HK-2 (cell line): Measurements from ENCODE around the gene PRSS21.

ENCODE experiments used
- DNase-seq: peaks from one replicate; pipeline ENCODE4 v3.0.0-alpha.2; 2018; ENCODE audit not compliant: unreplicated experiment

Gene PRSS21

DNA sequence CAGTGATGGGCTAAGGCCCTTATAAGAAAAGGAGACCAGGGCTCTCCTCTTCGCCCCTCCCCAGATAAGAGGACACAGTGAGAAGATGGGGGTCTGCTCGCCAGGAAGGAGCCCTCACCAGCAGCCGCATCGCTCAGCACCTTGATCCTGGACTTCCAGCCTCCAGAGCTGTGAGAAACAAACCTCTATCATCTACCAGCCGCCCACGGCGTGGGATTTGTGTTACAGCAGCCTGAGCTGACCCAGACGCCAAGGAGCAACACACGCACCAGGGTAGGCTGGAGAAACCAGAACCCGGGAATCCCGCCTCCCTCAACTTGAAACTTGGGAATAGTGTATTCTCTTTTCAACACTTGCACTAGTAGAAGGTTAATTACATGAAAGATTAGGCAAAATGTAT is 8.9 kb downstream of the PRSS21 start:
- DNase-seq, result no peak

- DNase-seq, result no peak
Observed at GRCh38 chr16:2826591-2827373, 9.7 kb downstream of the PRSS21 start.

DNA sequence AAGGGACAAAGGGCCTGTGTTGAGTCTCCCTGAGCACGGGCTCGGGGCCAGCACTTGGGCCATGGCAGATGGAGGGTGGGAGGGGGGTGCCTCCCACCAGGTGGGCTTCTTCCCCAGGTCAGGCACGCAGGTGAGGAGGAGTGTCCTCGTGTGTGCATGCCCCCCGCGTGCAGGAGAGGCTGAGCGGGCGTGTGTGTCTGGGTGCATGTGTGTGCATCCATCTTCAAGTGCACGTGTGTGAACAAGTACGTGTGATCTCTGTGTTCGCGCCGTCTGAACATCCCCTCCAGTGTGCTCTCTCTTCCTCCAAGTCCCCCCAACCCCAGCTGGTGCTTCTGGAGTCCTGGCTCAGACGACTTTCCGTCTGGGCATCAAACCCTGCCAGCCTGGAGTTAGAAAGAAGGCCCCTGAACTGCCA is 10.3 kb downstream of the PRSS21 start:
- no peak for DNase-seq

- no peak for DNase-seq
Observed at GRCh38 chr16:2827831-2828520, 10.9 kb downstream of the PRSS21 start.

- DNase-seq, result no peak
Observed at GRCh38 chr16:2828521-2828840, 11.4 kb downstream of the PRSS21 start.

- no peak for DNase-seq
Observed at GRCh38 chr16:2828876-2829430, 11.9 kb downstream of the PRSS21 start.

GRCh38 chr16:2829501-2830354 is 12.7 kb downstream of the PRSS21 start, which contains the start of gene ZG16B:
Gene ZG16B (plus strand): TSS chr16:2830303. CDS start chr16:2830442, 139 bp downstream.
- DNase-seq, result no peak

GRCh38 chr16:2830355-2830695 is 13.3 kb downstream of the PRSS21 start:
- no peak for DNase-seq

DNA sequence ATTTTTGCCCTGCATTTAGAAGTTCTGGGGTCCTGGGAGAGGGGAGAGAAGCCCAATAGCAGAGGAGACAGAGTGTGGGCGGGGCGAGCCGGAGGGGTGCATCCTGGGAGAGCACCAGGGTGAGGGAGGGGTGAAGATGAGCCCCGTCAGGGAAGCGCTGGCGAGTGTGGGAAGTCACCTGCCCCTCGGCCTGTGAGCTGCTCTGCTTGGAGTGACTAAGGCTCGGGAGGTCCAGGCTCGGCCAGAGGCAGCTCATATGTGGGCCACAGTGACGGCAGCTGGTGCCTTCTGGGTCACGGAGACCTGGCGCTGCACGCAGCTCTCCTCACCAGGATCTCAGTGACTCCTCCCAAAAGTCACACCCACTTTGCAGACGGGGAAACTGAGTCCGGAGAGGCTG is 14.2 kb downstream of the PRSS21 start:
- no peak for DNase-seq

- no peak for DNase-seq
Observed at GRCh38 chr16:2833776-2834175, 16.7 kb downstream of the PRSS21 start.

DNA sequence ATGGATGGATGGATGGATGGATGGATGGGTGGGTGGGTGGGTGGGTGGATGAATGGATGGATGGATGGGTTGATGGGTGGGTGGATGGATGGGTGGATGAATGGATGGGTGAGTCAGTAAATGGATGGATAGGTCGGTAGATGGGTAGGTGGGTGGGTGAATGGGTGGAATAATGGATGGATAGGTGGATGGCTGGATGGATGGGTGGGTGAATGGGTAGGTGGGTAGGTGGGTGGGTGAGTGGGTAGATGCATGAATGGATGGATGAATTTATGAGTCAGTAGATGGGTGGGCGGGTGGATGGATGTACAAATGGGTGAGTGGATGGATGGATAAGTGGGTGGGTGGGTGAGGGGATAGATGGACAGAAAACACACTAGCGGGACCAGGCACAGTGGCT is 17.9 kb downstream of the PRSS21 start:
- no peak for DNase-seq

DNA sequence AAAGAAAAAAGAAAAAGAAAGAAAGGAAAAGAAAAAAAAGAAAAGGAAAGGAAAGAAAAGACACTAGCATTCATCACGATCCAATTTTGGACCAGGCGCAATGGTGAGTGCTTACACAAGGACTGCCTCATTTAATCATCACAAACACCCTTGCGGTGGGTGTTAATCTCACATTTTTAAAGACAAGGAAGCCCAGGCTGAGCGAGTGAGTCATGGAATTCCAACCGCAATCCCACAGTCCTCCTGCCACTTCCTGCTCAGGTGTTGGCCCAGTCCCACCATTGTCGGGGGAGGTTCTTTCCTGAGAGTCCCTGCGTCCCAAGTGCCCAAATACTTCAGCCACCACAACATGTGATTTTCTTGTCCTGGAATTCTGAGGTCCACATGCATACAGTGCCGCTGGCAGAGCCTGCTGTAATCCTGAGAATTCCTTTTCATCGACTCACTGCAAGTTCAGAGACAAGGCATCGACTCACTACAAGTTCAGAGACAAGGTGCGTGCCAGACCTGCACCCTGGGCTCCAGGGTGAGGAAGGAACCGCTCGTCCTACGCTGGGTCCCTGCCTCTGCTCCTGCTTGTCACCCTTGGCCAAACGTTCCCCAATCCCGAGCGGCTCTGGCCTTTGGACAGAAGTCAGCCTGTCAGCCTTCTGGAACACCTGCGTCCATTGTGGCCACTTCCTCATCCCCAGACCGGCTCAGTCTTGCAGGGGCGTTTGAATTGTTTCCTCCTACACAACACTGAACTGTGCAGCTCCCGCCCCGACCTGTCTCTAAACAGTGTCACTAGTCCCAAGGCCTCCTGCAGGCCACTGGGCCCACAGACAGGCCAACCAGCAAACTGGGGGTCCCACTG is 18.8 kb downstream of the PRSS21 start:
- peak; percentile 90 for DNase-seq

GRCh38 chr16:2836646-2837508 is 19.8 kb downstream of the PRSS21 start:
- DNase-seq, result no peak

- peak; percentile 31 for DNase-seq
Observed at GRCh38 chr16:2838928-2839327, 21.9 kb downstream of the PRSS21 start.

- DNase-seq, result no peak
Observed at GRCh38 chr16:2839650-2840450, 22.8 kb downstream of the PRSS21 start.

DNA sequence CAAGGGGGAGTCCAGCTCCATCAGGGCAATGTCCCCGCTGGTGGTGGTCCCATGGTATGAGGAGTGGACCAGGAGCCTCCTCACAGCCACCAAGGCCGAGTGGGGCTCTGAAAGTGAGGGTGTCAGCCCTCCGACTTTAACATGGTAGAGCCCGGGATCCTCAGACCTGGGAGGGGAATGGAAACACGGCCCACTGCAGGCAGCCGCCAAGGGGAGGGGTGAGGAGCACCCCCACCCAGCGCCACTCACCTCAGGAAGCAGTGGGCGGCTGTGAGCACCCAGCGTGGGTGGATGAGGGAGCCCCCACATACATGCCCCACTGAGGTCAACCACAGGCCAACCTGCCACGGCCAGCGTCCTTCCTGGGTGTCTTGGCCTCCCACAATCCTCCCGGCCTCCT is 23.9 kb downstream of the PRSS21 start:
- DNase-seq, result no peak

- DNase-seq, result no peak
Observed at GRCh38 chr16:2841606-2842339, 24.7 kb downstream of the PRSS21 start.

DNA sequence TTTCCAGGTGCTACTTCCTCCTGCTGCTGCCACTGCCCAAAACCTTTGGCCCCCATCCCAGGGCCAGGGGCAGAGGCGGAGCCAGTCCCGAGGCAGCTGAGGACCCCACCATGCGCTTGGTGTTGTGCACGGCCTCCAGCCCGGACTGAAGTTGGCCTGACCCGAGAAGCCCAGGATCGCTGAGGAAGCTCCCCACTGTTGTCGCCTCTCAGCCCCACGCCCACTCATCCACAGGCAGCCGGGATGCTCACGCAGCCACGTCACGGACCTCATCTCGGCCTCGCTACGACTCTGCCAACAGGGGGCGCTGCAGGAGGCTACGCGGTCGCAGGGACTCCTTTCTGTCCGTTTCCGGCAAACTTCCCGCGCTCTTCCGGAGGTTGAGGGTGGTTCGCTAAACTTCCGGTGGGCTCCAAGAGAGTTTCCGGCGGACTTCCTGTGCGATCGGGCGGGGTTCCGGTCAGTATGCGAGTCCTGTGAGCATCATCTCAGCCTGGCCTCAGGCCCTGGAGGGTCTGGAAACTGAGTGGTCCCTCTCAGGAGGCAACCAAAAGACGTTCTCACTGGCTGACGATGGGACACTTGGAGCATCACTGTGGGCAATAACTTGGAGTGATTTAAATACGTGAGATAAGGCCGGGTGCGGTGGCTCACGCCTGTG is 25.4 kb downstream of the PRSS21 start:
- no peak for DNase-seq
